ENCODE measurements around the gene KCNIP3.

The KCNIP3 gene

GRCh38 chr2:95261602-95262001 is 35.5 kb upstream of the KCNIP3 start:
- ATAC-seq (ENCODE audit: insufficient read depth, low read depth) (no peak), DNase-seq (no peak)
- Histone ChIP-seq H3K27me3 (ENCODE audit: insufficient read depth, low read length, poor library complexity) (peaks cover 3% of the 10 kb centered on the region), H3K79me2 (ENCODE audit: insufficient read depth, low read length) (no peaks in the 10 kb centered on the region), H2AFZ (ENCODE audit: low read depth, low read length) (no peak overlapping the region), H3K9ac (ENCODE audit: low read depth, low read length) (no peak overlapping the region), H4K20me1 (ENCODE audit: insufficient read depth, low read length) (no peaks in the 10 kb centered on the region), H3K4me3 (ENCODE audit: low read depth in 1 of 2, low read length in 2 of 2) (no peak overlapping the region), H3K27ac (ENCODE audit: low read length) (no peak overlapping the region), H3K4me2 (ENCODE audit: insufficient read depth, low read length) (no peak overlapping the region), H3K4me1 (ENCODE audit: insufficient read depth, low read length) (no peaks in the 10 kb centered on the region), H3K9me3 (ENCODE audit: insufficient read depth, low read length, severe bottlenecking) (peaks cover 3% of the 10 kb centered on the region), H3K36me3 (ENCODE audit: insufficient read depth, low read length) (no peaks in the 10 kb centered on the region)
- TF ChIP-seq EZH2 (IDR thresholded peaks at IDR 0.05; ENCODE audit: borderline replicate concordance, low read depth, low read length, severe bottlenecking) (no peak), CTCF (IDR thresholded peaks at IDR 0.05; ENCODE audit: borderline replicate concordance, extremely low read depth, low read length, poor library complexity, severe bottlenecking) (no peak)

- Histone ChIP-seq H3K9ac (ENCODE audit: low read depth, low read length) (no peak overlapping the region), H3K4me3 (ENCODE audit: low read depth in 1 of 2, low read length in 2 of 2) (no peak overlapping the region), H3K27me3 (ENCODE audit: insufficient read depth, low read length, poor library complexity) (peaks cover 3% of the 10 kb centered on the region), H3K79me2 (ENCODE audit: insufficient read depth, low read length) (no peaks in the 10 kb centered on the region), H3K9me3 (ENCODE audit: insufficient read depth, low read length, severe bottlenecking) (peaks cover 2% of the 10 kb centered on the region), H4K20me1 (ENCODE audit: insufficient read depth, low read length) (no peaks in the 10 kb centered on the region), H3K4me2 (ENCODE audit: insufficient read depth, low read length) (no peak overlapping the region), H3K27ac (ENCODE audit: low read length) (no peak overlapping the region), H3K4me1 (ENCODE audit: insufficient read depth, low read length) (no peaks in the 10 kb centered on the region), H2AFZ (ENCODE audit: low read depth, low read length) (no peak overlapping the region), H3K36me3 (ENCODE audit: insufficient read depth, low read length) (no peaks in the 10 kb centered on the region)
- TF ChIP-seq EZH2 (IDR thresholded peaks at IDR 0.05; ENCODE audit: borderline replicate concordance, low read depth, low read length, severe bottlenecking) (no peak), CTCF (IDR thresholded peaks at IDR 0.05; ENCODE audit: borderline replicate concordance, extremely low read depth, low read length, poor library complexity, severe bottlenecking) (no peak)
- ATAC-seq (ENCODE audit: insufficient read depth, low read depth) = no peak
- no peak for DNase-seq
Measured at GRCh38 chr2:95262896-95263542, 34.1 kb upstream of the KCNIP3 start.

GRCh38 chr2:95264624-95265023 is 32.5 kb upstream of the KCNIP3 start:
- H3K79me2 ChIP-seq (ENCODE audit: insufficient read depth, low read length) = no peaks in the 10 kb centered on the region
- TF ChIP-seq EZH2 (IDR thresholded peaks at IDR 0.05; ENCODE audit: borderline replicate concordance, low read depth, low read length, severe bottlenecking) (no peak), CTCF (IDR thresholded peaks at IDR 0.05; ENCODE audit: borderline replicate concordance, extremely low read depth, low read length, poor library complexity, severe bottlenecking) (no peak)
- H4K20me1 ChIP-seq (ENCODE audit: insufficient read depth, low read length) = no peaks in the 10 kb centered on the region
- H3K4me3 ChIP-seq (ENCODE audit: low read depth in 1 of 2, low read length in 2 of 2) = no peak overlapping the region
- no peaks in the 10 kb centered on the region for H3K9me3 ChIP-seq (ENCODE audit: insufficient read depth, low read length, severe bottlenecking)
- no peak overlapping the region for H3K4me2 ChIP-seq (ENCODE audit: insufficient read depth, low read length)
- no peak overlapping the region for H2AFZ ChIP-seq (ENCODE audit: low read depth, low read length)
- peaks cover 3% of the 10 kb centered on the region for H3K27me3 ChIP-seq (ENCODE audit: insufficient read depth, low read length, poor library complexity)
- H3K36me3 ChIP-seq (ENCODE audit: insufficient read depth, low read length) = no peaks in the 10 kb centered on the region
- H3K27ac ChIP-seq (ENCODE audit: low read length) = no peak overlapping the region
- H3K4me1 ChIP-seq (ENCODE audit: insufficient read depth, low read length) = no peaks in the 10 kb centered on the region
- DNase-seq (no peak), ATAC-seq (ENCODE audit: insufficient read depth, low read depth) (no peak)
- H3K9ac ChIP-seq (ENCODE audit: low read depth, low read length) = no peak overlapping the region
